T-helper 17 cell (primary cell): ENCODE measurements around the gene LRPAP1. TPM values are rescaled to one million over a fixed set of nuclear protein-coding genes. Genes with fewer than 3 reads are reported as not detected.

Experiments used
- ATAC-seq: fragments of 150-1000 bp; cut with Tn5 transposase; 2 replicates; pipeline ENCODE4 v1.10.0; 2021; ENCODE audit warnings: mild to moderate bottlenecking, moderate library complexity
- DNase-seq, 3 donors: peaks; one replicate each; pipeline versions ENCODE4 v3.0.0 to v3.0.0-alpha.2; 2020 to 2021
- H3K9me3 ChIP-seq: one replicate; pipeline ENCODE4 v1.7.0; 2013; ENCODE audit warnings: low read length, mild to moderate bottlenecking; ENCODE audit not compliant: control insufficient read depth, poor library complexity, severe bottlenecking
- H3K27ac Mint-ChIP-seq: one replicate; pipeline ENCODE4 v1.8.0; 2022; ENCODE audit warnings: mild to moderate bottlenecking, moderate library complexity, mixed read lengths
- H3K27me3 Mint-ChIP-seq: one replicate; pipeline ENCODE4 v1.8.0; 2022; ENCODE audit warnings: mixed read lengths
- H3K36me3 Mint-ChIP-seq: one replicate; pipeline ENCODE4 v1.8.0; 2022; ENCODE audit warnings: low read depth, mixed read lengths
- H3K4me1 Mint-ChIP-seq: one replicate; pipeline ENCODE4 v1.8.0; 2022; ENCODE audit warnings: mild to moderate bottlenecking, mixed read lengths
- H3K4me3 Mint-ChIP-seq: one replicate; pipeline ENCODE4 v1.8.0; 2022; ENCODE audit warnings: mild to moderate bottlenecking, moderate library complexity, mixed read lengths
- total RNA-seq, 4 donors: library from RNA in 2 of 4; stranded (reverse) in 2 of 4; gene quantifications; one replicate each; pipeline ENCODE4 v1.2.3 and lab custom pipeline; 2022 to 2026

LRPAP1 gene
- total RNA-seq, 2 donors from 2014 or later = 77.4 to 82.8 TPM

- no peaks in the 10 kb centered on the region for H3K27me3 Mint-ChIP-seq
- peaks cover 2% of the 10 kb centered on the region for H3K36me3 Mint-ChIP-seq
- no peak for ATAC-seq
Observed at GRCh38 chr4:3502941-3503936, 29.0 kb downstream of the LRPAP1 start.

GRCh38 chr4:3501825-3502425 lies 30.3 kb downstream of the LRPAP1 start:
- H3K4me3 Mint-ChIP-seq = peak overlapping the region; percentile 75
- H3K4me1 Mint-ChIP-seq = peaks cover 9% of the 10 kb centered on the region
- no peaks in the 10 kb centered on the region for H3K9me3 ChIP-seq
- no peak overlapping the region for H3K27ac Mint-ChIP-seq
- H3K27me3 Mint-ChIP-seq = peaks cover 3% of the 10 kb centered on the region
- ATAC-seq (no peak), DNase-seq (no peak)
- no peaks in the 10 kb centered on the region for H3K36me3 Mint-ChIP-seq

More at GRCh38 chr4:3502941-3503936, 29.0 kb downstream of the LRPAP1 start:
- no peaks in the 10 kb centered on the region for H3K9me3 ChIP-seq
- Mint-ChIP-seq H3K4me3 (no peak overlapping the region), H3K27ac (peak overlapping the region; percentile 49), H3K4me1 (peaks cover 11% of the 10 kb centered on the region)
- no peak for DNase-seq

GRCh38 chr4:3501126-3501824 lies 30.9 kb downstream of the LRPAP1 start:
- Mint-ChIP-seq H3K4me1 (peaks cover 10% of the 10 kb centered on the region), H3K27ac (no peak overlapping the region), H3K36me3 (no peaks in the 10 kb centered on the region), H3K4me3 (peak overlapping the region; percentile 75), H3K27me3 (peaks cover 4% of the 10 kb centered on the region)
- no peaks in the 10 kb centered on the region for H3K9me3 ChIP-seq
- ATAC-seq = no peak
- DNase-seq = no peak

GRCh38 chr4:3500634-3501101 lies 31.6 kb downstream of the LRPAP1 start:
- Mint-ChIP-seq H3K4me3 (no peak overlapping the region), H3K4me1 (peaks cover 10% of the 10 kb centered on the region), H3K36me3 (no peaks in the 10 kb centered on the region), H3K27me3 (peaks cover 4% of the 10 kb centered on the region), H3K27ac (no peak overlapping the region)
- ATAC-seq = no peak
- DNase-seq = no peak
- H3K9me3 ChIP-seq = no peaks in the 10 kb centered on the region

GRCh38 chr4:3500111-3500510 lies 32.1 kb downstream of the LRPAP1 start:
- Mint-ChIP-seq H3K27ac (no peak overlapping the region), H3K4me1 (peaks cover 10% of the 10 kb centered on the region), H3K27me3 (peaks cover 6% of the 10 kb centered on the region), H3K4me3 (no peak overlapping the region), H3K36me3 (no peaks in the 10 kb centered on the region)
- H3K9me3 ChIP-seq = no peaks in the 10 kb centered on the region
- DNase-seq = no peak
- ATAC-seq = no peak

GRCh38 chr4:3499710-3500109 lies 32.5 kb downstream of the LRPAP1 start:
- Mint-ChIP-seq H3K4me1 (peaks cover 10% of the 10 kb centered on the region), H3K4me3 (peak overlapping the region; percentile 5), H3K36me3 (no peaks in the 10 kb centered on the region), H3K27me3 (peaks cover 8% of the 10 kb centered on the region), H3K27ac (no peak overlapping the region)
- no peaks in the 10 kb centered on the region for H3K9me3 ChIP-seq
- ATAC-seq (no peak), DNase-seq (no peak)

- Mint-ChIP-seq H3K4me3 (no peak overlapping the region), H3K4me1 (peaks cover 10% of the 10 kb centered on the region), H3K27me3 (peaks cover 8% of the 10 kb centered on the region), H3K36me3 (no peaks in the 10 kb centered on the region), H3K27ac (no peak overlapping the region)
- ATAC-seq (no peak), DNase-seq (no peak)
- H3K9me3 ChIP-seq = no peaks in the 10 kb centered on the region
Observed at GRCh38 chr4:3498901-3499510, 33.2 kb downstream of the LRPAP1 start.

- H3K27ac Mint-ChIP-seq = no peak overlapping the region
- no peak for ATAC-seq
- peaks cover 7% of the 10 kb centered on the region for H3K4me1 Mint-ChIP-seq
- no peak for DNase-seq
- no peak overlapping the region for H3K4me3 Mint-ChIP-seq
- H3K9me3 ChIP-seq = no peaks in the 10 kb centered on the region
- peaks cover 8% of the 10 kb centered on the region for H3K27me3 Mint-ChIP-seq
- no peaks in the 10 kb centered on the region for H3K36me3 Mint-ChIP-seq
Observed at GRCh38 chr4:3498407-3498806, 33.8 kb downstream of the LRPAP1 start.

GRCh38 chr4:3497523-3498389 lies 34.5 kb downstream of the LRPAP1 start:
- H3K4me3 Mint-ChIP-seq = no peak overlapping the region
- H3K9me3 ChIP-seq = no peaks in the 10 kb centered on the region
- no peaks in the 10 kb centered on the region for H3K36me3 Mint-ChIP-seq
- H3K27me3 Mint-ChIP-seq = peaks cover 8% of the 10 kb centered on the region
- H3K27ac Mint-ChIP-seq = no peak overlapping the region
- ATAC-seq (no peak), DNase-seq (no peak)
- peaks cover 5% of the 10 kb centered on the region for H3K4me1 Mint-ChIP-seq

GRCh38 chr4:3497095-3497494 lies 35.1 kb downstream of the LRPAP1 start:
- Mint-ChIP-seq H3K27me3 (peaks cover 12% of the 10 kb centered on the region), H3K4me3 (no peak overlapping the region), H3K27ac (no peak overlapping the region), H3K4me1 (peaks cover 5% of the 10 kb centered on the region), H3K36me3 (no peaks in the 10 kb centered on the region)
- ATAC-seq = no peak
- no peaks in the 10 kb centered on the region for H3K9me3 ChIP-seq
- DNase-seq = no peak

GRCh38 chr4:3496021-3496420 lies 36.2 kb downstream of the LRPAP1 start:
- DNase-seq (no peak), ATAC-seq (no peak)
- H3K9me3 ChIP-seq = no peaks in the 10 kb centered on the region
- Mint-ChIP-seq H3K4me1 (peaks cover 2% of the 10 kb centered on the region), H3K27me3 (peaks cover 19% of the 10 kb centered on the region), H3K27ac (no peak overlapping the region), H3K4me3 (no peak overlapping the region), H3K36me3 (no peaks in the 10 kb centered on the region)
